HG03060 (cell line): ENCODE results near the gene FAM120B.

Source experiments
- ATAC-seq: cut with Tn5 transposase; IDR thresholded peaks from one replicate; pipeline ENCODE4 v1.9.1; 2021; ENCODE audit warnings: low read depth, moderate number of reproducible peaks; ENCODE audit not compliant: unreplicated experiment

FAM120B gene

GRCh38 chr6:170410241-170410640, 103.7 kb downstream of the FAM120B start:
- ATAC-seq: no peak

DNA sequence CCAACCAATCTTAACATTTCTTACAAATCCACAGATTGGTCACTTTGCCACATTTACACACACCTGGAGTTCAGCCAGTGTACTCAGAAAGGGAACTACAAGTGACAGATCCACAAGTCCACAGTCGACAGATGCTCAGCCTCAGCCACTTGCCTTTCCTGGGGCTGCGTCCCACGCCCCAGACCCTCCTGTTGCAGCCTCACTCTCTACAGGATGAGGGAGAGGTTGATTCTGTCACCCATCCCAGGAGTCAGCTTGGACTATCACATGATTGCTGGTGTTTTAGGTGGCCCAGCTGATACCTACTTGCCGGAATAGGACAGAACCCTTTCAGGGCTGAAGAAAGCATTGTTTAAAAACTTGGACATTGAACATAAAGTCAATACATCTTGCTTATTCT, 108.8 kb downstream of the FAM120B start:
- ATAC-seq: no peak

- ATAC-seq: no peak
These were observed 109.7 kb downstream of the FAM120B start for GRCh38 chr6:170416303-170416702.

DNA sequence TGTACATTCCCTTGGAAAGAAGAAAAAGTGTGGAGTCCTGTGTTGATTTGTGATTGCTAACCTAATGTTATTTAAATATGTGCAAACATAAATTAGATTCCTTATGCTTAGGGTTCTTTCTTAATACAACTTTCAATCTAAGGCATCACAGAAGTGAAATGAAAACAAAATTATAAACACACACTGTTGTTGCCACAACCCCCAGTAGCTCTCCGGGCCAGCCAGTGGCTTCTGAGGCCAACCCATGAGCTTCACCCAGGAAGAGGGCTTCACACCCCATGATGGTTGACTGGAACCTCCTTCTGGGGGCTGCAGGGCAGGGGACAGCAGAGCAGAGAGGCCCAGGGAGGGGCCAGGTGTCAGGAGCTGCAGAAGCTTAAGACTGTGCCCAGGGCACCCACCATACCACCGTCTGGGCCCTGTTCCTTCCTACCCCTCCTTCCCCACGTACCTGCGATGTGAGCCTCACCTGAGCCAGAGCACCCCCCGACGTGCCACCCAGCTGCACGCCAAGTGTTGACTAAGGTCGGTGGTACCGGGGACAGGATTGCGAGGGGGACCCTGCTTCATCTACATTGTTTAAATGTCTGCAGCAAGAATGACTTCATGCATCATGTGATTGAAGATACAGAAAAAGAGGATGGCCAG, 110.5 kb downstream of the FAM120B start:
- ATAC-seq: no peak

DNA sequence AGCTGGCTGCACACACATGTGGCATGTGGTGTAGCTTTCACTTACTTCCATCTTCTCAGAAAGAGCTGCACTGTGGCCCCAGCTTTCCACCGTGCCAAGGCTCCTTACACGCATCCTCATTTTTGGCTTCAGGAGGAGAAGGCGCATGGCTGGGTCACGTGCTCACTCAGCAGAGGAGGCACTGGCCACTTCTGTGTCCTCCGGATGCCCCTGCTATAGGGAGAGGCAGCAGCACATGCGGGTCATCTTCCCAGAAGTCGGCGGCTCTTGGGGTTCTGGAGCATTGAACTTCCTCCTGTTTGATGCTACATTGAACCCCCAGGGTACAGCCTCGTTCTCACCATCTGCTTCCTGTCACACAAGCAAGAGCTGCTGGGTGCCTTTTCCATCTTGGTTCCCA, 111.3 kb downstream of the FAM120B start:
- ATAC-seq: no peak

DNA sequence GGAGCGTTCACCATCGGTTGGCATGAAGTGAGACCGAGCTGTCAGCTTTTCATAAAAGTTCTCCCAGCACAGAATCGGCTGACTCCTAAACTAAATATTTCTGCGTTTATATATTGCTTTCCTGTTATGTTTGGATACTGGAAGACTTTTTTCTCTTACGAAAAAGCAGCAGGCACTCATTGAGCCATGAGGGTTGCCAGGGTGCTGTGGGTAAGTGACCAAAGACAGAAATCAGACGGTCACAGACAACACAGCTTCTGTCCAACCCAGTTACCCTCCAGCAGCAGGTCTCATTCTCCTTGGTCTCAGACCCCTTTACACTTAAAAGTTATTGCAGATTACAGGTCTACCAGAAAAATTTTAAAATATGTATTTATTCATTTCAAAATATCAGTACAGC, 113.7 kb downstream of the FAM120B start:
- no peak for ATAC-seq

GRCh38 chr6:170420791-170421776, 114.5 kb downstream of the FAM120B start:
- ATAC-seq: no peak

GRCh38 chr6:170421921-170422320, 115.4 kb downstream of the FAM120B start:
- ATAC-seq: no peak

DNA sequence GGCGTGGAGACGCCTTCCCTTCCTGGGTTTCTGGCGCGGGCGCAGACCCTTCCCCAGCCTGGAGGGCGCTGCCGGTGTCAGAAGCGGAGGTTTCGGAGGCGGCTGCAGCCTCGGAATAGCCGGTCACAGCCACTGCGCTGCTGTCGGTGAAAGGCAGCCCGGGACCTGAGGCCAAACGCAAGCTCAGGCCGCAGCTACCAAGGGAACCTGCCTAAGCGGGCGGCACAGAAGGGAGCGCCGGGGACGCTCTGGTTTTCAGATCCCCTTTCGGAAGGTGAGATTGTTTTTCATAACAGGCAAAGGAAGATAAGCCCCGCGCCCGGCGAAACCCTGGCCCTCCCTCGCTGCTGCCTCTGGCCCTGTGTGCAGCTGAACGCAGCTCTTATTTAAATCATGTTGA, 116.5 kb downstream of the FAM120B start:
- ATAC-seq: no peak

GRCh38 chr6:170423814-170424603, 117.5 kb downstream of the FAM120B start:
- ATAC-seq: no peak

GRCh38 chr6:170424604-170425126, 118.1 kb downstream of the FAM120B start:
- no peak for ATAC-seq

GRCh38 chr6:170429450-170429849, 122.9 kb downstream of the FAM120B start:
- ATAC-seq: no peak

- ATAC-seq: no peak
These were observed 126.9 kb downstream of the FAM120B start for GRCh38 chr6:170433163-170434116.

DNA sequence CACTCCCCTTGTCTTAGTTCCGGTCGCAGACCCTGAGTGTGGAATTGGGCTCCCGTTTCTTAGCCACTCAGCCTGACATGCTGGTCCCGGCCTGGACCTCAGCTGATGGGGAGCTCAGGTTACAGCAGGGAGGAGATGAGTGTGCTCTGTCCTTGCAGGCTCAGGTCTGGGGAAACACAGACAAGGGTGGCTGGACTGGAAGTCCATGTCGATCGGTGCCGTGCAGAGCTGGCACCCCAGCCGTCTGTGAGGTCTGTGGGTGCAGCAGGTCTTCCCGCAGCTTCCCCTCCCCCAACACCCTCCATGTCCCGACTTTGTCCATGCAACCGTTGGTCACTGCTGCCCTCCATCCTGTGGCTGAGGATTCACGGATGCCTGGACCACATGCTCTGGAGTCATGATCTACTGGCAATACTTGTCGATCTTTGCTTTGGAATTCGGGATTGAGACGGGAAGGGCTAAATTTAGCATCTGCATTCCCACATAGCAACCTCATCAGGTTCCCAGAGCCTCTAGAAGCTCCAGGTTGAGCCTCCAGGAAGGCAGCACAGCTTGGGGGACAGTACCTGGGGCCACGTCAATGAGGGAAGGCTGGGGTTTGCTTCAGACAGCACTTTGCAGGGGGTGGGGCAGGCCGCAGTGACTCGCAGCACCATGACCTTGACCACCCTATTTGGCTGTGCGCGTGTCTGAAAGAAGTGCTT, 127.7 kb downstream of the FAM120B start:
- no peak for ATAC-seq

DNA sequence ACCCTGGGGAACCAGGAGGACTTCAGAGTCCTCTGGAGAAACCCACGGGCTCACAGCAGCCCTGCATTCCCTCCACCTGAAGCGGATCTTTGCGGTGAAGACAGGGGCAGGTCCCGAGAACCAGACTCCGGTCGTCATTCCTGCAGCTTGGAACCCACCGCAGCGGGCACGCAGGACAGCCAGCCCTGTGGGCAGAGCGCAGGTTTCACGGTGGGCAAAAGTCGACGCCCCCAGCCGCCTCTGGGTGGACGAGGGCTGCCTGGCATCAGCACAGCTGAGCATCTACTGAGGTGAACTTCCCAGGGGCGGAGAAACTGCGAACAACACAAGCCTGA, 128.2 kb downstream of the FAM120B start:
- ATAC-seq: no peak

DNA sequence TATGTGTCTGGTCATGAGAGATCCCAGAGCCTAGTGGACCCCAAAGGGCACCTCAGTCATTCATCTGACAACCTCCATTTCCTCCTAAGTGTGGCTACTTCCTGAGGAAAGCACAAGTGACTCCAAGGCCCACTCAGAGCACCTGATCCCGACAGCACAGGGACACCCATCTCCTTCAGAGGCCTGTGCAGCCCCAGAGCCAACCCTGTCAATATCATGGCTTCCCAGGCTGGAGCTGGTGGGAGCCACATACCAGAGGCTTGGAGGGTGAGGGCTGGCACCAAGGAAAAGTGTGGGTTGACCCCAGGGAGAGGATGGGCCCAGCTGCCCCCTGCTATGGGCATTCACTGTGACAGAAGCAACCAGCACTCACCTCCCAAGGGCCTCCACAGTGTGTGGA, 129.2 kb downstream of the FAM120B start:
- no peak for ATAC-seq

- no peak for ATAC-seq
These were observed 129.8 kb downstream of the FAM120B start for GRCh38 chr6:170436209-170436809.

DNA sequence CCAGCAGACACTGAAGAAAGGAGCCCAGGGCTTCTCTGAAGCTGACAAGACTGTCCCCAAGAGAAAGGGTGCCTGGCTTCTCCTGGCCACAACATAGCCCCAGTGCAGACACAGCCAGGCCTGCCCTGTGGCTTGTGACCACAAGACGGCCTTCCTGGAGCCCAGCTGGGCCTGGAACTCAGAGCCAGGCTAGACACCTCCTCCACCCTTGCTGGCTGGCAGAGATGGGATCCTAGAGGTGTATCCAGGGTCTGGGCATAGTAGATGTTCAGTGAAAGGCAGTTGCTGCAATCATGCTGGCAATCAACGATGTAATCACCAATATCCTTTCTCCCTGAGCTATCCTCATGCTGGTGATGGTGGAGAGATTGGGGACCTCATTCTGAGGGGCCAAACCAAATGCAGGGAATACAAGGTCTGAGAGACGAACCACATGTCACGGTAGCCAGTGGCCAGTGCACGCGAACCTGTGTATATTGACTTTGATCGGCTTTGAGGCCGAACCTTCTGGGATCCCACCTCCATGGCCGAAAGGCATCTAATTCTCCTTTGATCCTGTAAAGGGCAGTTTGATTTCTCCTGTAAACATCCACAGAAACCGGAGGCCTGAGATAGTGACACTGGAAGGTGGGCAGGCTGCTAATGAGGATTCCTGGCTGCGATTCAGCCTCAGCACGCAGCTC, 131.3 kb downstream of the FAM120B start:
- ATAC-seq: no peak
